HG03045 (cell line): Measurements from ENCODE around the gene SVIL.
"Not testable (repeated sequence)": the region's sequence is repeated elsewhere in the genome, so short reads cannot be mapped to it uniquely, and the experiment has no call there.

ENCODE experiments used
- ATAC-seq: cut with Tn5 transposase; IDR thresholded peaks from one replicate; pipeline ENCODE4 v1.9.1; 2021; ENCODE audit warnings: mild to moderate bottlenecking, moderate library complexity; ENCODE audit not compliant: unreplicated experiment

SVIL gene

GRCh38 chr10:29607576-29607975 lies 27.2 kb downstream of the SVIL start:
- no peak for ATAC-seq

- ATAC-seq: not testable (repeated sequence)
Observed at GRCh38 chr10:29606693-29607092, 28.1 kb downstream of the SVIL start.

- ATAC-seq: no peak
Observed at GRCh38 chr10:29604291-29604825, 30.4 kb downstream of the SVIL start.

GRCh38 chr10:29603223-29603896 lies 31.4 kb downstream of the SVIL start:
- no peak for ATAC-seq

GRCh38 chr10:29600821-29601220 lies 34.0 kb downstream of the SVIL start:
- no peak for ATAC-seq

- ATAC-seq: no peak
Observed at GRCh38 chr10:29600067-29600466, 34.7 kb downstream of the SVIL start.

GRCh38 chr10:29598851-29599311 lies 35.9 kb downstream of the SVIL start:
- no peak for ATAC-seq

GRCh38 chr10:29596826-29597225 lies 37.9 kb downstream of the SVIL start:
- no peak for ATAC-seq

- ATAC-seq: no peak
Observed at GRCh38 chr10:29596356-29596755, 38.4 kb downstream of the SVIL start.

- no peak for ATAC-seq
Observed at GRCh38 chr10:29595636-29596225, 39.0 kb downstream of the SVIL start.

GRCh38 chr10:29595146-29595545 lies 39.6 kb downstream of the SVIL start:
- no peak for ATAC-seq

GRCh38 chr10:29591651-29591968 lies 43.2 kb downstream of the SVIL start:
- ATAC-seq: no peak

- no peak for ATAC-seq
Observed at GRCh38 chr10:29590915-29591650, 43.7 kb downstream of the SVIL start.

GRCh38 chr10:29588629-29589421 lies 45.9 kb downstream of the SVIL start:
- no peak for ATAC-seq

GRCh38 chr10:29587750-29588628 lies 46.8 kb downstream of the SVIL start:
- ATAC-seq: not testable (repeated sequence)

GRCh38 chr10:29587102-29587749 lies 47.5 kb downstream of the SVIL start:
- not testable (repeated sequence) for ATAC-seq

GRCh38 chr10:29586509-29586908 lies 48.3 kb downstream of the SVIL start:
- no peak for ATAC-seq

GRCh38 chr10:29585488-29585976 lies 49.2 kb downstream of the SVIL start:
- no peak for ATAC-seq

- no peak for ATAC-seq
Observed at GRCh38 chr10:29584436-29584835, 50.3 kb downstream of the SVIL start.
